Ishikawa (cell line): ENCODE measurements around the gene PITPNC1.

Source experiments
- EGR1 ChIP-seq: IDR thresholded peaks from 2 replicates; pipeline ENCODE4 v1.6.1; 2012
- EP300 ChIP-seq: IDR thresholded peaks from 2 replicates; pipeline ENCODE4 v1.6.1; 2012; ENCODE audit warnings: borderline replicate concordance
- FOXM1 ChIP-seq: IDR thresholded peaks from 2 replicates; pipeline ENCODE4 v1.6.1; 2012; ENCODE audit warnings: low read depth, borderline replicate concordance
- MAX ChIP-seq: IDR thresholded peaks from 2 replicates; pipeline ENCODE4 v1.6.1; 2012
- NFIC ChIP-seq: IDR thresholded peaks from 2 replicates; pipeline ENCODE4 v1.6.1; 2012
- RAD21 ChIP-seq: IDR thresholded peaks from 2 replicates; pipeline ENCODE4 v1.6.1; 2012; ENCODE audit warnings: low read depth
- TAF1 ChIP-seq: IDR thresholded peaks from 2 replicates; pipeline ENCODE4 v1.6.1; 2012; ENCODE audit warnings: low read depth, mild to moderate bottlenecking
- YY1 ChIP-seq: IDR thresholded peaks from 2 replicates; pipeline ENCODE4 v1.6.1; 2012; ENCODE audit warnings: low read depth
- TF ChIP-seq, protein P1 (sequence below): IDR thresholded peaks from 2 replicates; pipeline ENCODE4 v1.6.1; 2012; ENCODE audit warnings: low read depth, mild to moderate bottlenecking

GRCh38 chr17:67489273-67489672 is 112.2 kb downstream of the PITPNC1 start:
- TF ChIP-seq EGR1 (no peak), FOXM1 (no peak), MAX (no peak), YY1 (no peak), TAF1 (no peak), RAD21 (no peak), EP300 (no peak), NFIC (no peak)
- TF ChIP-seq, protein P1, sequence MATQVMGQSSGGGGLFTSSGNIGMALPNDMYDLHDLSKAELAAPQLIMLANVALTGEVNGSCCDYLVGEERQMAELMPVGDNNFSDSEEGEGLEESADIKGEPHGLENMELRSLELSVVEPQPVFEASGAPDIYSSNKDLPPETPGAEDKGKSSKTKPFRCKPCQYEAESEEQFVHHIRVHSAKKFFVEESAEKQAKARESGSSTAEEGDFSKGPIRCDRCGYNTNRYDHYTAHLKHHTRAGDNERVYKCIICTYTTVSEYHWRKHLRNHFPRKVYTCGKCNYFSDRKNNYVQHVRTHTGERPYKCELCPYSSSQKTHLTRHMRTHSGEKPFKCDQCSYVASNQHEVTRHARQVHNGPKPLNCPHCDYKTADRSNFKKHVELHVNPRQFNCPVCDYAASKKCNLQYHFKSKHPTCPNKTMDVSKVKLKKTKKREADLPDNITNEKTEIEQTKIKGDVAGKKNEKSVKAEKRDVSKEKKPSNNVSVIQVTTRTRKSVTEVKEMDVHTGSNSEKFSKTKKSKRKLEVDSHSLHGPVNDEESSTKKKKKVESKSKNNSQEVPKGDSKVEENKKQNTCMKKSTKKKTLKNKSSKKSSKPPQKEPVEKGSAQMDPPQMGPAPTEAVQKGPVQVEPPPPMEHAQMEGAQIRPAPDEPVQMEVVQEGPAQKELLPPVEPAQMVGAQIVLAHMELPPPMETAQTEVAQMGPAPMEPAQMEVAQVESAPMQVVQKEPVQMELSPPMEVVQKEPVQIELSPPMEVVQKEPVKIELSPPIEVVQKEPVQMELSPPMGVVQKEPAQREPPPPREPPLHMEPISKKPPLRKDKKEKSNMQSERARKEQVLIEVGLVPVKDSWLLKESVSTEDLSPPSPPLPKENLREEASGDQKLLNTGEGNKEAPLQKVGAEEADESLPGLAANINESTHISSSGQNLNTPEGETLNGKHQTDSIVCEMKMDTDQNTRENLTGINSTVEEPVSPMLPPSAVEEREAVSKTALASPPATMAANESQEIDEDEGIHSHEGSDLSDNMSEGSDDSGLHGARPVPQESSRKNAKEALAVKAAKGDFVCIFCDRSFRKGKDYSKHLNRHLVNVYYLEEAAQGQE = no peak
